Liver (tissue), 9 donors: Measurements from ENCODE around the gene HSD11B1L. TPM values are rescaled to one million over a fixed set of nuclear protein-coding genes. Genes with fewer than 3 reads are reported as not detected.

ENCODE experiments used
- DNase-seq: peaks from one replicate; pipeline ENCODE4 v3.0.0-alpha.2; 2017; ENCODE audit warnings: low spot score
- H3K27ac ChIP-seq, 2 donors: one replicate each; pipeline ENCODE4 v1.7.0; 2013; ENCODE audit warnings: inconsistent platforms in 2 of 2, low read length in 2 of 2, control low read depth in 1 of 2, low read depth in 1 of 2, mild to moderate bottlenecking in 1 of 2
- H3K27me3 ChIP-seq, 4 donors: one replicate each; pipeline versions ENCODE4 v1.6.1 to v1.7.0; 2013; ENCODE audit warnings: low read length in 3 of 4, inconsistent platforms in 1 of 4, mild to moderate bottlenecking in 1 of 4, moderate library complexity in 1 of 4; ENCODE audit not compliant: control insufficient read depth in 4 of 4, insufficient read depth in 4 of 4
- H3K36me3 ChIP-seq, 4 donors: one replicate each; pipeline versions ENCODE4 v1.6.1 to v1.7.0; 2013; ENCODE audit warnings: low read length in 3 of 4, mild to moderate bottlenecking in 3 of 4, low read depth in 1 of 4, moderate library complexity in 1 of 4; ENCODE audit not compliant: control insufficient read depth in 4 of 4, insufficient read depth in 3 of 4
- H3K4me1 ChIP-seq, 4 donors: one replicate each; pipeline versions ENCODE4 v1.6.1 to v1.7.0; 2013; ENCODE audit warnings: low read length in 3 of 4, mild to moderate bottlenecking in 3 of 4, moderate library complexity in 1 of 4; ENCODE audit not compliant: control insufficient read depth in 4 of 4, insufficient read depth in 4 of 4
- H3K4me3 ChIP-seq, 3 donors: one replicate each; pipeline versions ENCODE4 v1.6.1 to v1.7.0; 2013; ENCODE audit warnings: low read length in 3 of 3, control low read depth in 1 of 3, low read depth in 1 of 3, mild to moderate bottlenecking in 1 of 3
- H3K9ac ChIP-seq, 2 donors: one replicate each; pipeline ENCODE4 v1.7.0; 2013; ENCODE audit warnings: low read length in 2 of 2, mild to moderate bottlenecking in 2 of 2, moderate library complexity in 2 of 2, control low read depth in 1 of 2, low read depth in 1 of 2
- H3K9me3 ChIP-seq, 4 donors: one replicate each; pipeline versions ENCODE4 v1.6.1 to v1.7.0; 2013; ENCODE audit warnings: low read length in 3 of 4; ENCODE audit not compliant: control insufficient read depth in 4 of 4
- CTCF ChIP-seq: fragments of 150-350 bp; IDR thresholded peaks from 2 replicates; pipeline ENCODE4 v1.5.1; 2017; ENCODE audit warnings: improper control_type of control experiment, low read depth, low read length; ENCODE audit not compliant: missing input control
- GABPA ChIP-seq, 2 donors: IDR thresholded peaks in 1 of 2; conservative IDR thresholded peaks in 1 of 2; 2 replicates each; pipeline ENCODE4 v1.6.1; 2016; ENCODE audit warnings: antibody characterized with exemption in 2 of 2, mild to moderate bottlenecking in 1 of 2, moderate library complexity in 1 of 2
- HNF4A ChIP-seq, 2 donors: conservative IDR thresholded peaks; 2 replicates each; pipeline ENCODE4 v1.6.1; 2016; ENCODE audit warnings: antibody characterized with exemption in 2 of 2, mild to moderate bottlenecking in 2 of 2
- HNF4G ChIP-seq: IDR thresholded peaks from 2 replicates; pipeline ENCODE4 v1.6.1; 2016; ENCODE audit warnings: antibody characterized with exemption
- JUND ChIP-seq, 2 donors: IDR thresholded peaks; 2 replicates each; pipeline ENCODE4 v1.6.1; 2016; ENCODE audit warnings: antibody characterized with exemption in 2 of 2
- NR2F2 ChIP-seq: IDR thresholded peaks from 2 replicates; pipeline ENCODE4 v1.6.1; 2016; ENCODE audit warnings: antibody characterized with exemption
- RAD21 ChIP-seq, 2 donors: IDR thresholded peaks; 2 replicates each; pipeline ENCODE4 v1.6.1; 2016; ENCODE audit warnings: antibody characterized with exemption in 2 of 2, mild to moderate bottlenecking in 2 of 2
- RXRA ChIP-seq, 2 donors: IDR thresholded peaks; 2 replicates each; pipeline ENCODE4 v1.6.1; 2017 to 2018; ENCODE audit warnings: antibody characterized with exemption in 2 of 2, mild to moderate bottlenecking in 1 of 2
- SP1 ChIP-seq: IDR thresholded peaks from 2 replicates; pipeline ENCODE4 v1.6.1; 2018; ENCODE audit warnings: antibody characterized with exemption, mild to moderate bottlenecking
- YY1 ChIP-seq: IDR thresholded peaks from 2 replicates; pipeline ENCODE4 v1.6.1; 2016; ENCODE audit warnings: antibody characterized with exemption, mild to moderate bottlenecking
- WGBS: extraction: QIAGEN DNeasy Blood & Tissue Kit; methylation state at CpG from one replicate; pipeline ENCODE4 v1.1.7; 2013; 5-methylcytosine and 5-hydroxymethylcytosine counted together
- polyA plus RNA-seq, 2 donors: library from polyadenylated mRNA; stranded (reverse) in 1 of 2; unstranded in 1 of 2; fragments of 200-250 nt in 1 of 2; fragments of >200 nt in 1 of 2; fragmentation: Nextera tagmentation in 1 of 2; extraction: Ambion mirVana in 1 of 2; gene quantifications; one replicate each; pipeline versions ENCODE4 v1.2.1 to v1.2.3, GENCODE V29; 2013 to 2015
- total RNA-seq, 2 donors: library from RNA; depleted of rRNA; stranded (reverse); fragments of >200 nt; gene quantifications; one replicate each; pipeline ENCODE4 v1.2.3, GENCODE V29; 2014
- TF ChIP-seq, protein P1 (sequence below): IDR thresholded peaks from 2 replicates; pipeline ENCODE4 v1.6.1; 2016; ENCODE audit warnings: antibody characterized with exemption, mild to moderate bottlenecking
- TF ChIP-seq, protein P2 (sequence below): IDR thresholded peaks from 2 replicates; pipeline ENCODE4 v1.6.1; 2016; ENCODE audit warnings: antibody characterized with exemption
- TF ChIP-seq, protein P3 (sequence below): IDR thresholded peaks from 2 replicates; pipeline ENCODE4 v1.6.1; 2016; ENCODE audit warnings: antibody characterized with exemption
- TF ChIP-seq, protein P4 (sequence below): IDR thresholded peaks from 2 replicates; pipeline ENCODE4 v1.6.1; 2016; ENCODE audit warnings: antibody characterized with exemption
- donor health status: healthy.
- donor health status: healthy.
- donor health status: healthy.
- donor health status: healthy.
- donor health status: healthy.

The HSD11B1L gene
- total and polyA plus RNA-seq, 4 donors: 1.3 to 2.5 (median 1.9) TPM

- TF ChIP-seq, protein P1, sequence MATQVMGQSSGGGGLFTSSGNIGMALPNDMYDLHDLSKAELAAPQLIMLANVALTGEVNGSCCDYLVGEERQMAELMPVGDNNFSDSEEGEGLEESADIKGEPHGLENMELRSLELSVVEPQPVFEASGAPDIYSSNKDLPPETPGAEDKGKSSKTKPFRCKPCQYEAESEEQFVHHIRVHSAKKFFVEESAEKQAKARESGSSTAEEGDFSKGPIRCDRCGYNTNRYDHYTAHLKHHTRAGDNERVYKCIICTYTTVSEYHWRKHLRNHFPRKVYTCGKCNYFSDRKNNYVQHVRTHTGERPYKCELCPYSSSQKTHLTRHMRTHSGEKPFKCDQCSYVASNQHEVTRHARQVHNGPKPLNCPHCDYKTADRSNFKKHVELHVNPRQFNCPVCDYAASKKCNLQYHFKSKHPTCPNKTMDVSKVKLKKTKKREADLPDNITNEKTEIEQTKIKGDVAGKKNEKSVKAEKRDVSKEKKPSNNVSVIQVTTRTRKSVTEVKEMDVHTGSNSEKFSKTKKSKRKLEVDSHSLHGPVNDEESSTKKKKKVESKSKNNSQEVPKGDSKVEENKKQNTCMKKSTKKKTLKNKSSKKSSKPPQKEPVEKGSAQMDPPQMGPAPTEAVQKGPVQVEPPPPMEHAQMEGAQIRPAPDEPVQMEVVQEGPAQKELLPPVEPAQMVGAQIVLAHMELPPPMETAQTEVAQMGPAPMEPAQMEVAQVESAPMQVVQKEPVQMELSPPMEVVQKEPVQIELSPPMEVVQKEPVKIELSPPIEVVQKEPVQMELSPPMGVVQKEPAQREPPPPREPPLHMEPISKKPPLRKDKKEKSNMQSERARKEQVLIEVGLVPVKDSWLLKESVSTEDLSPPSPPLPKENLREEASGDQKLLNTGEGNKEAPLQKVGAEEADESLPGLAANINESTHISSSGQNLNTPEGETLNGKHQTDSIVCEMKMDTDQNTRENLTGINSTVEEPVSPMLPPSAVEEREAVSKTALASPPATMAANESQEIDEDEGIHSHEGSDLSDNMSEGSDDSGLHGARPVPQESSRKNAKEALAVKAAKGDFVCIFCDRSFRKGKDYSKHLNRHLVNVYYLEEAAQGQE: no peak
- no peak for TF ChIP-seq RAD21 (IDR thresholded peaks at IDR 0.05)
- TF ChIP-seq, protein P2, sequence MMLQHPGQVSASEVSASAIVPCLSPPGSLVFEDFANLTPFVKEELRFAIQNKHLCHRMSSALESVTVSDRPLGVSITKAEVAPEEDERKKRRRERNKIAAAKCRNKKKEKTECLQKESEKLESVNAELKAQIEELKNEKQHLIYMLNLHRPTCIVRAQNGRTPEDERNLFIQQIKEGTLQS: no peak
- TF ChIP-seq RXRA (IDR thresholded peaks at IDR 0.05): no peak
Observed at GRCh38 chr19:5646703-5647102, 34.1 kb upstream of the HSD11B1L start (continued).

DNA sequence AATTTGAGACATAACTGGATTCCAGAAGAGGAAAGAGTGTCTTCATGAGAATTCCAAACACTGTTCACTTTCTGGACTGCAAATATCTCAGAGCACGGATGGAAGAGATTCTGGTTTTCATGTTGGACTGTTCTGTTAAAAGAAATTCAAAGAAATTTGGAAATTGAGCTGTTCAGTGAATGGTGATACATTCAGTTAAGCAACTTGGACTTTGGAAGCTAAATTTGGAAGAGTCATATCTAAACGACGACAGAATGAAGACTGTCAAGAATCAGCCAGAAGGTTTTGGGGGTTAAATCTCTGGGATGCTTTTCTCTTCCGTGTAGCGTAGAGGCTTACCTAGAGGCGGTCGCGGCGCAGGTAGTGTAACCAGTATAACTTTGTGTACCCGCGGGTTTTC is 32.4 kb upstream of the HSD11B1L start:
- TF ChIP-seq, protein P1: no peak
- no peak for TF ChIP-seq NR2F2
- TF ChIP-seq, protein P3, sequence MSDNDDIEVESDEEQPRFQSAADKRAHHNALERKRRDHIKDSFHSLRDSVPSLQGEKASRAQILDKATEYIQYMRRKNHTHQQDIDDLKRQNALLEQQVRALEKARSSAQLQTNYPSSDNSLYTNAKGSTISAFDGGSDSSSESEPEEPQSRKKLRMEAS: no peak
- no peak for TF ChIP-seq YY1
- TF ChIP-seq HNF4G: peak; percentile 34
- peak; percentile 73 to 87 for TF ChIP-seq HNF4A (conservative IDR thresholded peaks at IDR 0.05)
- peak; percentile 12 for TF ChIP-seq SP1
- no peaks in the 10 kb centered on the region for H3K9me3 ChIP-seq
- WGBS: 74% methylated on average over 11 of the region's 11 CpGs

GRCh38 chr19:5651361-5651760 is 29.5 kb upstream of the HSD11B1L start:
- Histone ChIP-seq H3K36me3 (peaks cover 20 to 65% (median 54%) of the 10 kb centered on the region in 4 donors), H3K9me3 (no peaks in the 10 kb centered on the region), H3K9ac (no peak overlapping the region), H3K4me1 (peaks cover 6 to 21% (median 15%) of the 10 kb centered on the region in 4 donors), H3K27me3 (no peaks in the 10 kb centered on the region), H3K4me3 (no peak overlapping the region), H3K27ac (no peak overlapping the region)
- WGBS: 94% methylated on average over 5 of the region's 5 CpGs
- DNase-seq: no peak
- TF ChIP-seq RXRA (IDR thresholded peaks at IDR 0.05) (no peak), YY1 (no peak), NR2F2 (no peak), CTCF (no peak), JUND (IDR thresholded peaks at IDR 0.05) (no peak), GABPA (IDR thresholded peaks at IDR 0.05 in 1 of 2, conservative IDR thresholded peaks at IDR 0.05 in 1 of 2) (no peak), RAD21 (IDR thresholded peaks at IDR 0.05) (no peak)
- TF ChIP-seq, protein P3: no peak
- TF ChIP-seq, protein P4, sequence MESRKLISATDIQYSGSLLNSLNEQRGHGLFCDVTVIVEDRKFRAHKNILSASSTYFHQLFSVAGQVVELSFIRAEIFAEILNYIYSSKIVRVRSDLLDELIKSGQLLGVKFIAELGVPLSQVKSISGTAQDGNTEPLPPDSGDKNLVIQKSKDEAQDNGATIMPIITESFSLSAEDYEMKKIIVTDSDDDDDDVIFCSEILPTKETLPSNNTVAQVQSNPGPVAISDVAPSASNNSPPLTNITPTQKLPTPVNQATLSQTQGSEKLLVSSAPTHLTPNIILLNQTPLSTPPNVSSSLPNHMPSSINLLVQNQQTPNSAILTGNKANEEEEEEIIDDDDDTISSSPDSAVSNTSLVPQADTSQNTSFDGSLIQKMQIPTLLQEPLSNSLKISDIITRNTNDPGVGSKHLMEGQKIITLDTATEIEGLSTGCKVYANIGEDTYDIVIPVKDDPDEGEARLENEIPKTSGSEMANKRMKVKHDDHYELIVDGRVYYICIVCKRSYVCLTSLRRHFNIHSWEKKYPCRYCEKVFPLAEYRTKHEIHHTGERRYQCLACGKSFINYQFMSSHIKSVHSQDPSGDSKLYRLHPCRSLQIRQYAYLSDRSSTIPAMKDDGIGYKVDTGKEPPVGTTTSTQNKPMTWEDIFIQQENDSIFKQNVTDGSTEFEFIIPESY: no peak

More for the DNA sequence above, 32.4 kb upstream of the HSD11B1L start:
- peaks cover 13 to 61% (median 53%) of the 10 kb centered on the region in 4 donors for H3K36me3 ChIP-seq
- peak overlapping the region in 1 of 2 donors; percentile 37 for H3K27ac ChIP-seq
- H3K4me1 ChIP-seq: peaks cover 6 to 22% (median 15%) of the 10 kb centered on the region in 4 donors
- H3K9ac ChIP-seq: no peak overlapping the region
- DNase-seq: no peak
- no peak overlapping the region for H3K4me3 ChIP-seq
- no peaks in the 10 kb centered on the region for H3K27me3 ChIP-seq
